ENCODE data around the gene TNNT3.

The TNNT3 gene

DNA sequence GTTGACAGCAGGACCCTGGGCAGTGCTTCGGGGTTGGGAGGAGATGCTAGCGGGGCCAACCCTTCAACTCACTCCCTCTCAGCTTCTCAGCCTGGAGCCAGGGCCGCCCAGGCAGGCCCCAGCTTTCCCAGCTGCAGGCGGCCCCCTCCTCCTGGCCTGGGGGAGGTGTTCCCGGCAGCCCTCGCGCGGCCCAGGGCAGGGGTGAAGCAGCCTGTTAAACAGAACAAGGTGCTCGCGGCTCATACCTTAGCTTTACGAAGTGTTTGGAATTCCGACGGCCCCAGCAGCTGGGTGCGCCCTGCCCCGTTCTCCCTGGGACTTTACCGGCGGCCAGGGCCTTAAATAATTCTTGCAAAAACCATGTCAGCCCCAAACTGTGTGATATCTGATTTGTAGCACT, 44.8 kb downstream of the TNNT3 start:
- no peak for DNase-seq

DNA sequence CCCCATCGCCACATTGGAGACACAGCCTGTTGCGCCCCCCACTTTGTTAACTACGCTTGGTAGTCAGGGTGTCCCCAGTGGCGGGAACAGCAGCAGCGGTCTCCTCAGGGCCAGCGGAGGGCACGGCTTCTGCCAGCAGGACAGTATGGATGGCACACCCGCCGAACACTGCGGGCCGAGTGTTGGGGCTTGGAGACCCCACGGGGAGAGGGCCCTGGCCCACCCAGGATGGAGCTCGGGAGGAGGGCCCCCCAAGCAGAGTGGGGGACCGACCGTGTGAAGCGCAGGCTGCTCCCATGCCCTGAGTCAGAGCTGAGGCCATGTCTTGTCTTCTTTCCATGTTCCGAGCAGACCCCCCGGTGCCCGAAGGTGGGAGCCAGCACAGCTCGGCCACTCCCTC, 45.5 kb downstream of the TNNT3 start:
- DNase-seq, result no peak

DNA sequence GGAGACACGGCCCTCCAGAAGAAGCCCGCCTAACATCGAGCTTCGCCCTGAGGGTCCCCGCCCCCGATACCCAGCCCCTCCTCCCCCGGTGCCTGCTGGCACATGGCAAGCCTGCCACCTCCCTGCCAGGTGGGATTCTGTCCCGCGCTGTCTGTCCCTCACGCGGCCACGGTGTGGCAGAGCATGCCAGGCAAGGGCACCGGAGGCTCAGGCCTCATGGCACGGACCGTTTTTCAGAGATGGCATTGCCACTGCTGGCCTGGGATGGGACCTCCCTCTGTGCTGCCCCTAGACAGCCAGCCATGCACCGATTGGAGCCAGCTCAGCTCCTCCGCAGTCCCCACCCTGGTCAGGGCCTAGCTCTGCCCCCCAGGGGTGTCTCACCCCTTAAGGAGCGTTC, 47.0 kb downstream of the TNNT3 start:
- DNase-seq, result no peak

DNA sequence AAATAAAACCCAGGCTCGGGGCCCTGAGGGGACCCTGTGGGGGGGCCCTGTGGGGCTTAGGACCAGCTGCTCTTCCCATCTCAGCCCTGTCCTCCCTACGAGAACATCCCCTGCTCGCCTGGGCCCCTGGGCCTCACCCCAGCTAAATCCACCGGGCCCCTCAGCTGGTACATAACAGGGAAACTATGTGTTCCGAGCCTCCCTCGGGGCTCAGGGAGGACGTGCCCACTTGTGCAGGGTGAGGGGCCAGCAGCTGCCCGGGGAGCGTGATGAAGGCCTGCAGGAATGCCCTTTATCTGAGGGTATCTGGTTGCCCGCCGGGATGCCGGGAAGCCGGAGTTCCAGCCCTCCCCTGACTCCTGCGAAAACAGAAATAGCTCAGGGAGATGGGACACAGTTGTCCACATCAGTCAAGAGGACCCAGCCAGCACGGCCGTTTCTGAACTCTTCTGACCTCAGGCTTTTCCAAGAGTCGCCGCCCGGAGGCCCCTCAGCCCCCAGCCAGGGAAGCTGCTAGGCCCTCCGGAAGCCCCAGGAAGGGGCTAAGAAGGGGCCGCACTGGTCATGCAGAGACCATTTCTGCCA, 48.2 kb downstream of the TNNT3 start:
- DNase-seq, result no peak

DNA sequence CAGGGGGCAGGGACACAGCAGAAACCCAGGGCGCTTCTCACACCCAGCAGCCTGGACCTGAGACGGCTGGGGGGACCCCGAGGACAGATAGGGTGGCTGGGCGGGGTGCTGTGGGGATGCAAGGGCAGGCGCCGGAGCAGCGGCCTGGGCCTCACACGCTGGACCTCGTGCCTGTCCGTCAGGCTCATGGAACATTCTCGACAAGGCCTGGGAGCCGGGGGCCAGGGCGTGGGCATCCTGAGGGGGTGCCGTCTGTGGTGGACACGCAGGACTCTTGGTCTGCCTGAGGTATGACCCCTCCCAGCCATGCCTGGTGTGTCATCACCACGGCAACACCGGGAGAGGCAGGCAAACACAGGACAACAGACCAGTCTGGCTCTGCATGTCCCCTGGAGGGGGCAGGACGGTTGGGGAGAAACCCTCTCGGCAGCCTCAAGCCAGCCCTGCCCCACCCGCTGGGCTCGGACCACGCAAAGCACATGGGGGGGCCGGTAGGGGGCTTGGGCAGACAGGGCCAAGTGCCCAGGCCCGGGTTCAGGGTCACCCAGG, 49.0 kb downstream of the TNNT3 start:
- DNase-seq, result no peak

DNA sequence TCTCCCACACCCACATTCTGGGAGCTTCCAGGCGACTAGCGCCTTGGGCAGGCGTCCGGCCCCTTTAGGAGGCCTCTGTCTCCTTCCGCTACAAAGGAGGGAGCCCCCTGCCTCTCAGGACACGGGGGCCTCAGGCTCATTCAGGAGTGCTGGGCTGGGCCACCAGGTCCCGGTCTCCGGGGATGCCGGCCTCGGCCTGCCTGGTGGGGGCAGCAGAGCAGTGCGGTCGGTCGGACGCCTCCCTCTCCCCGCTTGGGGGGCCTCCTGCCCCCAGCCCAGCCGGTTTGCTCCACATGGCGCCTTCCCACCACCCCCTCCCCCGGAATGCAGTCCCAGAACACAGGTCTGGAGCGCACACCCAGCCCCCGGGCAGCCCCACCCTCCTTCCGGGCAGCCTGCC, 49.5 kb downstream of the TNNT3 start:
- DNase-seq, result no peak

DNA sequence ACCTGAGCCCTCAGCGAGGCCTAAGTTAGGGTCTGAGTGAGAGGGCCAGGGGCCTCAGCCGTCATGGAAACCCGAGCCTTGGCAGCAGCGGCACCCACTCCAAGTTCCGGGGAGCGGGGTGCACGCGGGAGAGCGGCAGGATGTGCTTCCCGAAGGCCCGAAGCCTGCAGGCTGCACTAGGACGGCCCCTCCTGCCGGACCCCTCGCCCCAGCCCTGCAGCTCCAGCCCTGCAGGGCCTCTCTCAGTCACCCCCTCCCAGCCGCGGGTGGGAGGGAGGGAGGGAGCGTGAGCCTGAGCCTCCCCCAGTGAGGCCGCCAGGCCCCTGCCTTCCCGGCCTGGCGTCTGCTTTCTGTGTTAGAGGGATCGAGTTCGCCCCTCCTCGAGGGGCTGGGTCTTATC, 50.3 kb downstream of the TNNT3 start:
- no peak for DNase-seq

DNA sequence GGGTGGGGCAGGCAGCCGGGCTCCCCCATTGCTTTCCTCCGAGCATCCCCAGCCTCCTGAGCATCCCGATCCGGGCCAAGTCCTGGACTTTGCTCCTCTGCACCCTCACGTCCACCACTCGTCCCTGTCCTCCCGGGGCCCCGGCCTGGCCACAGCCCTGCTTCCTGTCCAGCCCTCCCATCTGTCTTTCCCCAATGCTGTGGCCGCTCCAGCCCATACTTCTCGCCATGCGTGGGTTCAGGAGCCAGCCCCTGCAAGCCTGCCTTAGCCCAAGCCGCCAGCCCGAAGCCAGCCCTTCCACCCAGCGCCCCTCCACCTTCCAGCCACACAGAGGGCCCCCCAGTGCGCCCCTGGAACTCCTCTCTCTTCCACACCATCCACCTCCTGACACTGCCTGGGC, 51.5 kb downstream of the TNNT3 start:
- no peak for DNase-seq

DNA sequence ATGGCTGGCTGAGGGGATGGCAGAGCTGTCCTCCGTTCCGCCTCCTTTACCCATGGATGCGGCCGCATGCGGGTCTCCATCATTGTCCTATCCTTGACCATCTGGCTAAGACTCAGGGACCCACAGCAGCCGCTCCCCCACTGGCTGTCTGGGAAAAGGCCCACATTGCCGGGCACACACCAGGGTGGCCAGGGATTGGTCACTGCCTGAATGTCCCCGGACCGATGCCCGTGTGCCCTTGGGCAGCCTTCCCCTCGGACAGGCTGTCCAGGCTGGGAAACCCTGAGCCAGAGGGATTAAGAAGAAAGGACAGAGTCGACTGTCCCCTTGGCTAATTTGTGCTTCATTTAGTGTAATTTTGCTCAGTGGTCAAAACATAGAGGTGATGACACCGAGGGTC, 55.7 kb downstream of the TNNT3 start:
- DNase-seq, result no peak

DNA sequence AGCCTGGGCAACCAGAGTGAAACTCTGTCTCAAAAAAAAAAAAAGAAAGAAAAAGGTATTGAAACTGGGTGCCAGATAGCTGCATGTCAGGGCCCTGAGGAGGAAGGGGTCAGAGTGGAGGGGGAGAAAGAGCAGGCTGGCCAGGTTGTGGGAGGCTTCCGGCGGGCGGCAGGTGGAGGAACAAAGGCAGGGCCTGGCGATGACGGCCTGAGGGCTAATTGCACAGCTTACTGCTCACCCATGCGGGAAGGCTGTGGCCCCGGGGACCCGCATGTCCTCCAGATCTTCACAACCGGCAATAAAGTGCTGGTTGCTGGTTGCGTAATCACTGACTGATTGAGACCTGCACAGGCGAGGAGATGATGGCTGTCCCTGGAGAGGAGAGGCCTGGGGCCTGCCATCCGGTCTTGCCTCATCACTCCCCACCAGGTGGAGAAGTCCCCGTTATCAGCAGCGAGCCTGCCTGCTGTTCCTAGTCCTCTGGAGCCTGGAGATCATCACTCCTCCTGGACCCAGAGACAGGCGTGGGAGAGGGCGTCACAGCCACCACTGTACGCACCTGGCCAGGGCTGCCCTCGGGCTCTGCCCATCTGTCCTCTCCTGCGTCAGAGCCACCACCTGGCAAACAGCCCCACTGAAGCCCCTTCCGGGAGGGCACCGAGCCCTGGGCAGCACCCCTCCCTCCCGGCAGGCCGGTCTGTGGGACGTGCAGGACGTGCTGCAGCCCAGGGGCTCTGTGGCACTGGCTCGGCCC, 59.4 kb downstream of the TNNT3 start:
- no peak for DNase-seq

DNA sequence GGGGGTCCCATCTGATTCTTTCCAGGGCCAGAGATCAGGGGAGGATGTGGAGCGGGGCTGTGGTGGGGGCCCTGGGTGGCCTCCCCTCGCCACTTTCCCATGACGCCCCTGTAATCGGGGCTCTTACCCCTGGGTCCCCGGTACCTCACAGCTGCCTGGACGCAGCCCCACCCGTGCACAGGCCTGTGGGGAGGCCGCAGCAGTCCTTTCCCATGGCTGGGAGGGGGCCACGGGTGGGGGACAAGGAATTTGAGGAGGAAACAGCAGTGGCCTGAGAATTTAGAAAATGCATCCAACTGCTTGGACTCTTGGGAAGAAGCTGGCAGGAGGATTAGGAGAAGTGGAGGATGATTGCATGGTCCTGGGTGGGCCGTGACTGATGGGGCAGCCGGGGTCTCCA, 60.1 kb downstream of the TNNT3 start:
- DNase-seq, result no peak

DNA sequence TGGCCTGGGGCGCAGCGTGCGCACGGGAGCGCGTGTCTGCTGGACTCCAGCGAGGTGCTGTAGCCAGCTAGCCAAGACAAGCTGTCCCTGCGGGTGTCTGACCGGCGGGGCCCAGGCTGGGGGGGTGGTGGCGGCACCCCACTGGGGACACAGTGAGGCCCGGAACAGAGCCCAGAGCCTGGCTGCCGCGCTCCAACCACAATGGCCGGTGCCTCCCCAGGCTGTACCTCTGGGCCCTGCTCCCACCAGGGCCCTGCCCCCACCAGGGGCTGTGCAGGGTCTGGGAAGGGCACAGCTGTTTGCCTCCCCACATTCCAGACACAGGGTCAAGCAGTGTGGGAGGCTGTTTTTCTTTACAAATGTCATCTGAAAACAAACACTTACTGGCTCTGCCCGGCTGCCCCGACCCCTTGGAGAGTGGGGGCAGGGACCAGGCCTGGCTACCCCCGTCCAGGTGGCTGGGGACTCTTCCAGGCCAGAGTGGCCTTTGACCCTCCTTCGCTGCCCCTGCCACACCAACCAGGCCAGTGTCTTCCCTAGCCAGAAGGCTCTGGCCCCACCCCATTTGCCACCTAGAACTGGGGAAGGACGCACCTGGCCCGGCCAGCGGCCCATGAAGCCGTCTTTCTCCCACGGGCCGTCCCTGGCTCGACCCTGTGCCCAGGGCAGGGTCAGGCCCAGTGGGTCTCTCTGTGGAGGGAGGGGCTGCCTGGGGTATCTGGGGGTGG, 63.5 kb downstream of the TNNT3 start:
- DNase-seq, result no peak

DNA sequence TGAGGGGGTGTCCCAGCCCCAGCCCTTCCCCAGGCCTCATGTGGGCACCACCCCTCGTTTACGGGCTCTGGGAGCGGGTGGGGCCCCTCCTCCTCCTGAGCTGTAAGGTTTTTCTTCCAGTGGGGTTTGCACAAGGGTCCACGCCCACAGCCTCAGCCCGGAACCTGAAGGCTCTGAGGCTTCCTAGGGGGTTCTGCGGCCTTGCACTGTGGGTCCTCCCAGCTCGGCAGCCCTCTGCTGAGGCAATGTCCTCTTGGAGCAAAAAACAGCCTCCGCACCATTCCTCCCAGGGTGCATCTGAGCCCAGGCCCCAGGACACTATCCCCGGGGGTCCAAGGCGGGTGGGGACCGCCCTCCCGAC, 64.1 kb downstream of the TNNT3 start:
- no peak for DNase-seq

DNA sequence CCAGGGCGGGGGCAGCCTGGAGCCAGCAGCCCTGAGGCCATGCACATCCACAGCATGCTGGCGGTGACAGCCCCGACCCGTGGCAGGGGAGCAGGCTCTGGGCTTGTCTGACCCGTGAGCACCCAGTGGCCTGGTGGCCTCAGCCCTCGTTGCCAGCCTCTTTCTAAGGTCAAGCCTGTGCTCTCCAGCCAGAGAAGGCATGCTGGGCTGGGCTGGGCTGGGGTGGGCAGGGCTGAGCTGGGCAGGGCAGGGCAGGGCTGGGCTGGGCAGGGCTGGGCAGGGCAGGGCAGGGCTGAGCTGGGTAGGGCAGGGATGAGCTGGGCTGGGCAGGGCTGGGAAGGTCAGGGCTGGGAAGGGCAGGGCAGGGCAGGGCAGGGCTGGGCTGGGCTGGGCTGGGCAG, 67.5 kb downstream of the TNNT3 start:
- no peak for DNase-seq

DNA sequence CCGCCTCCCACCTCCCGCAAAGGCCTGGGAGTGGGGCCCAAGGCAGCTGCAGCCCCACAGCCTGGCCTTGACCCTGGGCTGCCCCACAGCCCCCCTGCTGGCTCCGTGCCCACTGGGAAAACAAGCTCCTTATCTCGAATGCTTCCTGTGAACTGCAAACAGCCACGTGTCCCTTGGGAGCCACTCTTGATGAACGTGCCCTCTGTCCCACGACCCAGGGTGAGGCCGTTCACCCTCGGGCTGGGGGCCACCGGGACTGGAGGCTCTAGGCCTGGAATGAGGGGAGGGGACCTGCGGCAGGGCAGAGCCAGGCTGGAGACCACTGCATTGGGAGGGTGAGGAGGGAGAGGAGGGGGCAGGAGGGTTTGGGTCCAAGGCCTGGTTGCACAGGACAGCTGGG, 68.7 kb downstream of the TNNT3 start:
- DNase-seq, result no peak
